ENCODE data around the gene WDR1.

WDR1 gene

GRCh38 chr4:10079256-10079655 lies 37.3 kb downstream of the WDR1 start:
- TF ChIP-seq CTCF (conservative IDR thresholded peaks at IDR 0.05; ENCODE audit: low read depth, low read length): no peak

GRCh38 chr4:10078481-10079233 lies 37.9 kb downstream of the WDR1 start:
- TF ChIP-seq CTCF (conservative IDR thresholded peaks at IDR 0.05; ENCODE audit: low read depth, low read length): no peak

More at GRCh38 chr4:10079256-10079655, 37.3 kb downstream of the WDR1 start:
- DNase-seq (ENCODE audit: low read depth): no peak
- H3K4me3 ChIP-seq (ENCODE audit: low read depth, low read length): no peak overlapping the region

GRCh38 chr4:10077483-10078335 lies 38.9 kb downstream of the WDR1 start:
- no peak for DNase-seq (ENCODE audit: low read depth)
- no peak for TF ChIP-seq CTCF (conservative IDR thresholded peaks at IDR 0.05; ENCODE audit: low read depth, low read length)
- no peak overlapping the region for H3K4me3 ChIP-seq (ENCODE audit: low read depth, low read length)

More at GRCh38 chr4:10078481-10079233, 37.9 kb downstream of the WDR1 start:
- H3K4me3 ChIP-seq (ENCODE audit: low read depth, low read length): no peak overlapping the region
- no peak for DNase-seq (ENCODE audit: low read depth)

- no peak for DNase-seq (ENCODE audit: low read depth)
- TF ChIP-seq CTCF (conservative IDR thresholded peaks at IDR 0.05; ENCODE audit: low read depth, low read length): no peak
- no peak overlapping the region for H3K4me3 ChIP-seq (ENCODE audit: low read depth, low read length)
Measured at GRCh38 chr4:10077076-10077475, 39.5 kb downstream of the WDR1 start.

- TF ChIP-seq CTCF (conservative IDR thresholded peaks at IDR 0.05; ENCODE audit: low read depth, low read length): no peak
- no peak for DNase-seq (ENCODE audit: low read depth)
- H3K4me3 ChIP-seq (ENCODE audit: low read depth, low read length): no peak overlapping the region
Measured at GRCh38 chr4:10075953-10076391, 40.6 kb downstream of the WDR1 start.

GRCh38 chr4:10075158-10075863 lies 41.3 kb downstream of the WDR1 start:
- no peak overlapping the region for H3K4me3 ChIP-seq (ENCODE audit: low read depth, low read length)
- TF ChIP-seq CTCF (conservative IDR thresholded peaks at IDR 0.05; ENCODE audit: low read depth, low read length): no peak
- peak; percentile 82 for DNase-seq (ENCODE audit: low read depth)

Measured in choroid plexus epithelial cell (primary cell).